A549 treated with AZD2906 at 1 μM for 4 hours (cell line): ENCODE data around the gene C11orf71. TPM values are rescaled to one million over a fixed set of nuclear protein-coding genes. Genes with fewer than 3 reads are reported as not detected.

Experiments used
- total RNA-seq: library from RNA; stranded (reverse); fragments of 200-300 nt; extraction: Qiagen RNA extraction; gene quantifications from 5 replicates; pipeline ENCODE4 v1.2.3, GENCODE V29; 2022

Gene C11orf71, protein sequence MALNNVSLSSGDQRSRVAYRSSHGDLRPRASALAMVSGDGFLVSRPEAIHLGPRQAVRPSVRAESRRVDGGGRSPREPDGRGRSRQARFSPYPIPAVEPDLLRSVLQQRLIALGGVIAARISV
- 3.6 to 4.9 TPM (median 4.1 TPM) in 5 replicates for total RNA-seq

GRCh38 chr11:114400216-114400914 lies at the start of gene C11orf71, which contains the start of gene RBM7:
C11orf71 (minus strand) TSS chr11:114400511; CDS start chr11:114400331, 180 bp downstream.
RBM7 (plus strand) TSS chr11:114400666; CDS start chr11:114400672, 6 bp downstream.

DNA sequence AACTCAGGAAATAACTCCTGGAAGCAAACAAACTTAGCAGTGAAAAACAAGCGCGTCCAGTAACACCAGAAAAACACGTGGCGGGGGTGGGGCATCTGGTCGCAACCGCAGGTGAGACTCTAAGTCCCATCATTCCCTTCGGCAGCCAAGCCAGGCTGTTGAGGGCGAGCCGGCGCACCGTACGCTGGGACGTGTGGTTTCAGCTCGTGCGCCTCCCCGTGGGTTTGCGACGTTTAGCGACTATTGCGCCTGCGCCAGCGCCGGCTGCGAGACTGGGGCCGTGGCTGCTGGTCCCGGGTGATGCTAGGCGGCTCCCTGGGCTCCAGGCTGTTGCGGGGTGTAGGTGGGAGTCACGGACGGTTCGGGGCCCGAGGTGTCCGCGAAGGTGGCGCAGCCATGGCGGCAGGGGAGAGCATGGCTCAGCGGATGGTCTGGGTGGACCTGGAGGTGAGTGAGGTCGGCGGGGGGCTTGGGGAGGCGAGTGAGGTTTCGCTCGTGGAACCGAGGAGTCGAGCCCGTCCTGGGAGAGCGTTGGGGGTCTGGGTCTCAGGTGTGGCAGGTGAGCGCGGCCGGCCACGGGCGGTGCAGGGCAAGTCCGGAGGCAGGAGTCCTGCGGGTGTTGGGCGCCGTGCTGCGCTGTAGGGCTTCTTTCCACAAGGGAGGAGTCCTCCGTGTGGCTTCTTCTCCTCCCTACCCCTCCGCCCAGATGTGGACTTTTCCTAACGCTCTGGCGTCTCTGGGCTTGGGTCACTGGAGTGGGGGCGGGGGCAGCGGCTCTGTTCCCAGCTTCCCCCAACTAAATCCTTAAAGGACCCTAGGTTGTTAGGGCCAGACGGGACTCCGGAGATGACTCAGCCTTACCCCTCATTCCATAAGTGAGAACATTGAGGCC lies 39.2 kb upstream of the C11orf71 start, which contains the start of gene REXO2:
Gene REXO2, plus strand, starts transcription at position 239 of the 892 bp plus-strand sequence. Its CDS starts 62 bp downstream, at position 301.

Other genes with a start within 250 kb of the C11orf71 start
- gene NNMT, start 104.1 kb downstream of the C11orf71 start, total RNA-seq, result 296 to 388 TPM (median 380 TPM) in 5 replicates
- 21.0 to 31.4 TPM (median 23.8 TPM) in 5 replicates for gene RBM7, start 155 bp upstream of the C11orf71 start, total RNA-seq
- gene REXO2, start 39.0 kb upstream of the C11orf71 start, total RNA-seq, result 99.7 to 108 TPM (median 100 TPM) in 5 replicates
- gene NXPE1, start 159.4 kb upstream of the C11orf71 start, total RNA-seq, result not detected in 5 replicates
- gene NXPE4, start 195.3 kb upstream of the C11orf71 start, total RNA-seq, result not detected in 5 replicates